Vagina (tissue), 2 donors: Measurements from ENCODE around the gene BLVRB. TPM values are rescaled to one million over a fixed set of nuclear protein-coding genes. Genes with fewer than 3 reads are reported as not detected.

Experiments
- DNase-seq, 2 donors: peaks; one replicate each; pipeline ENCODE4 v3.0.0-alpha.2; 2017; ENCODE audit errors: extremely low spot score in 2 of 2
- H3K27ac ChIP-seq: fragments of 200-600 bp; sonication (generic); one replicate; pipeline ENCODE4 v1.5.1; 2019
- H3K27me3 ChIP-seq: fragments of 200-600 bp; sonication (generic); one replicate; pipeline ENCODE4 v1.5.1; 2019
- H3K36me3 ChIP-seq, 2 donors: fragments of 200-600 bp; sonication (generic); one replicate each; pipeline ENCODE4 v1.5.1; 2017 to 2019
- H3K4me1 ChIP-seq: fragments of 200-600 bp; sonication (generic); one replicate; pipeline ENCODE4 v1.5.1; 2019
- H3K4me3 ChIP-seq, 2 donors: fragments of 200-600 bp; sonication (generic); 1 replicate in 1 of 2; 2 replicates in 1 of 2; pipeline ENCODE4 v1.5.1; 2016 to 2019
- H3K9me3 ChIP-seq: fragments of 200-600 bp; sonication (generic); one replicate; pipeline ENCODE4 v1.5.1; 2019
- CTCF ChIP-seq, 3 experiments: fragments of 450-650 bp in 2 of 3; fragments of 200-600 bp in 1 of 3; sonication (generic) in 1 of 3; IDR thresholded peaks; one replicate each; pipeline ENCODE4 v1.5.1; 2017 to 2019; ENCODE audit warnings: antibody characterized with exemption in 3 of 3, mild to moderate bottlenecking in 2 of 3, moderate library complexity in 2 of 3
- POLR2A ChIP-seq, 2 donors: fragments of 450-650 bp; IDR thresholded peaks; one replicate each; pipeline ENCODE4 v1.6.1; 2017; ENCODE audit warnings: antibody characterized with exemption in 2 of 2, mild to moderate bottlenecking in 2 of 2, moderate library complexity in 2 of 2
- POLR2AphosphoS5 ChIP-seq, 2 donors: sonication (generic); formaldehyde crosslinking; IDR thresholded peaks; one replicate each; pipeline ENCODE4 v1.9.0; 2017; ENCODE audit warnings: antibody characterized with exemption in 2 of 2, mild to moderate bottlenecking in 2 of 2, low read depth in 1 of 2; ENCODE audit not compliant: insufficient read depth in 1 of 2
- intact Hi-C: fragments of 100-400 bp; cut with DNase I; formaldehyde crosslinking; loops from one replicate; pipeline ENCODE4 v1.15.1; 2023
- total RNA-seq: library from RNA; depleted of rRNA; stranded (reverse); fragments of >200 nt; gene quantifications from one replicate; pipeline ENCODE4 v1.2.3, GENCODE V29; 2016

The BLVRB gene
- total RNA-seq, 1 donor from 2014 or later, result 357 TPM

- DNase-seq, result no peak
- peaks cover 13% of the 10 kb centered on the region for H3K4me1 ChIP-seq
- TF ChIP-seq POLR2AphosphoS5 (IDR thresholded peaks at IDR 0.05; ENCODE audit: insufficient read depth in 1 of 2, low read depth in 1 of 2) (no peak), CTCF (IDR thresholded peaks at IDR 0.05) (no peak), POLR2A (IDR thresholded peaks at IDR 0.05) (no peak)
- no peaks in the 10 kb centered on the region for H3K27me3 ChIP-seq
- H3K9me3 ChIP-seq, result no peaks in the 10 kb centered on the region
- intact Hi-C loops, result no loop called here
- no peak overlapping the region for H3K4me3 ChIP-seq
- H3K36me3 ChIP-seq, result no peaks in the 10 kb centered on the region
- no peak overlapping the region for H3K27ac ChIP-seq
These were observed 5.6 kb upstream of the BLVRB start for GRCh38 chr19:40471111-40471510.

- intact Hi-C loops, result loop anchor here (10.0 kb wide), 1 partner anchor 166 kb away; no protein-coding TSS in a partner anchor
- peaks cover 26% of the 10 kb centered on the region for H3K4me1 ChIP-seq
- no peaks in the 10 kb centered on the region for H3K36me3 ChIP-seq
- DNase-seq, result no peak
- no peaks in the 10 kb centered on the region for H3K27me3 ChIP-seq
- no peaks in the 10 kb centered on the region for H3K9me3 ChIP-seq
- no peak for TF ChIP-seq CTCF (IDR thresholded peaks at IDR 0.05)
- no peak for TF ChIP-seq POLR2AphosphoS5 (IDR thresholded peaks at IDR 0.05; ENCODE audit: insufficient read depth in 1 of 2, low read depth in 1 of 2)
- TF ChIP-seq POLR2A (IDR thresholded peaks at IDR 0.05), result no peak
- no peak overlapping the region for H3K27ac ChIP-seq
- no peak overlapping the region for H3K4me3 ChIP-seq
These were observed 3.5 kb upstream of the BLVRB start for GRCh38 chr19:40469011-40469410.

GRCh38 chr19:40466985-40467734 lies 1.6 kb upstream of the BLVRB start, which contains the start of gene SPTBN4:
TSS of gene SPTBN4 (plus strand) at chr19:40467001. CDS start at chr19:40472622, 5,621 bp downstream.
- Histone ChIP-seq H3K27me3 (no peaks in the 10 kb centered on the region), H3K4me1 (peaks cover 39% of the 10 kb centered on the region), H3K36me3 (no peaks in the 10 kb centered on the region), H3K4me3 (peak within 1 kb of the TSS; percentile 65 to 73), H3K9me3 (no peaks in the 10 kb centered on the region), H3K27ac (peak within 1 kb of the TSS; percentile 95)
- no peak for DNase-seq
- intact Hi-C loops, result loop anchor here (10.0 kb wide), 1 partner anchor 168 kb away; no protein-coding TSS in a partner anchor
- TF ChIP-seq CTCF (IDR thresholded peaks at IDR 0.05) (no peak), POLR2AphosphoS5 (IDR thresholded peaks at IDR 0.05; ENCODE audit: insufficient read depth in 1 of 2, low read depth in 1 of 2) (no peak), POLR2A (IDR thresholded peaks at IDR 0.05) (no peak)

- intact Hi-C loops, result loop anchor here (10.0 kb wide), 1 partner anchor 168 kb away; no protein-coding TSS in a partner anchor
- Histone ChIP-seq H3K4me1 (peaks cover 43% of the 10 kb centered on the region), H3K27ac (peak overlapping the region; percentile 95)
These were observed 857 bp upstream of the BLVRB start for GRCh38 chr19:40466219-40466984.

More at GRCh38 chr19:40466219-40466984, 857 bp upstream of the BLVRB start:
- Histone ChIP-seq H3K27me3 (no peaks in the 10 kb centered on the region), H3K36me3 (no peaks in the 10 kb centered on the region), H3K9me3 (no peaks in the 10 kb centered on the region), H3K4me3 (peak overlapping the region; percentile 65 to 73)
- peak in 1 of 2 donors; percentile 94 for DNase-seq
- TF ChIP-seq CTCF (IDR thresholded peaks at IDR 0.05) (no peak), POLR2A (IDR thresholded peaks at IDR 0.05) (no peak), POLR2AphosphoS5 (IDR thresholded peaks at IDR 0.05; ENCODE audit: insufficient read depth in 1 of 2, low read depth in 1 of 2) (no peak)
